Tibial artery (tissue), 4 donors: ENCODE results near the gene TGIF1.

Experiments
- DNase-seq, 2 donors: peaks; one replicate each; pipeline ENCODE4 v3.0.0-alpha.2; 2019
- H3K27ac ChIP-seq, 2 donors: fragments of 200-600 bp; sonication (generic) in 1 of 2; 1 replicate in 1 of 2; 2 replicates in 1 of 2; pipeline ENCODE4 v1.5.1; 2018 to 2019; ENCODE audit warnings: mild to moderate bottlenecking in 1 of 2
- H3K27me3 ChIP-seq, 2 donors: fragments of 200-600 bp; sonication (generic) in 1 of 2; one replicate each; pipeline versions ENCODE4 v1.5.1 to v1.6.0; 2016 to 2019
- H3K36me3 ChIP-seq, 3 donors: fragments of 200-600 bp; sonication (generic) in 2 of 3; one replicate each; pipeline ENCODE4 v1.5.1; 2016 to 2019; ENCODE audit warnings: mild to moderate bottlenecking in 2 of 3
- H3K4me1 ChIP-seq, 4 donors: fragments of 200-600 bp; sonication (generic) in 2 of 4; 1 replicate in 3 of 4; 2 replicates in 1 of 4; pipeline ENCODE4 v1.5.1; 2016 to 2019
- H3K4me3 ChIP-seq, 2 donors: fragments of 200-600 bp; sonication (generic) in 1 of 2; 1 replicate in 1 of 2; 2 replicates in 1 of 2; pipeline ENCODE4 v1.5.1; 2018 to 2019; ENCODE audit warnings: mild to moderate bottlenecking in 2 of 2
- H3K9me3 ChIP-seq, 3 donors: fragments of 200-600 bp; sonication (generic) in 1 of 3; one replicate each; pipeline ENCODE4 v1.5.1; 2016 to 2019
- CTCF ChIP-seq, 2 experiments: fragments of 200-600 bp in 1 of 2; fragments of 450-650 bp in 1 of 2; IDR thresholded peaks; one replicate each; pipeline ENCODE4 v1.5.1; 2017 to 2019; ENCODE audit warnings: antibody characterized with exemption in 2 of 2, mild to moderate bottlenecking in 1 of 2, moderate library complexity in 1 of 2
- intact Hi-C: fragments of 100-400 bp; cut with DNase I; formaldehyde crosslinking; loops from one replicate; pipeline ENCODE4 v1.15.0; 2023; ENCODE audit warnings: low total_unique reads

Gene TGIF1

GRCh38 chr18:3441290-3441689 is 8.7 kb upstream of the TGIF1 start:
- peak; percentile 30 to 31 for TF ChIP-seq CTCF (IDR thresholded peaks at IDR 0.05)
- H3K27me3 ChIP-seq = no peaks in the 10 kb centered on the region
- no peaks in the 10 kb centered on the region for H3K36me3 ChIP-seq
- peaks cover 0 to 2% (median under 1%) of the 10 kb centered on the region in 4 donors for H3K4me1 ChIP-seq
- H3K4me3 ChIP-seq = no peak overlapping the region
- intact Hi-C loops = no loop called here
- no peaks in the 10 kb centered on the region for H3K9me3 ChIP-seq
- H3K27ac ChIP-seq = no peak overlapping the region
- no peak for DNase-seq

GRCh38 chr18:3442919-3443318 is 7.1 kb upstream of the TGIF1 start:
- no peaks in the 10 kb centered on the region for H3K9me3 ChIP-seq
- intact Hi-C loops = no loop called here
- TF ChIP-seq CTCF (IDR thresholded peaks at IDR 0.05) = no peak
- no peaks in the 10 kb centered on the region for H3K27me3 ChIP-seq
- H3K27ac ChIP-seq = no peak overlapping the region
- DNase-seq = no peak
- peaks cover 0 to 11% (median 8%) of the 10 kb centered on the region in 4 donors for H3K4me1 ChIP-seq
- H3K36me3 ChIP-seq = no peaks in the 10 kb centered on the region
- H3K4me3 ChIP-seq = no peak overlapping the region

GRCh38 chr18:3444296-3444695 is 5.7 kb upstream of the TGIF1 start:
- no peaks in the 10 kb centered on the region for H3K9me3 ChIP-seq
- peaks cover 0 to 11% (median 8%) of the 10 kb centered on the region in 4 donors for H3K4me1 ChIP-seq
- H3K4me3 ChIP-seq = no peak overlapping the region
- no peaks in the 10 kb centered on the region for H3K36me3 ChIP-seq
- DNase-seq = no peak
- H3K27me3 ChIP-seq = no peaks in the 10 kb centered on the region
- TF ChIP-seq CTCF (IDR thresholded peaks at IDR 0.05) = no peak
- intact Hi-C loops = no loop called here
- no peak overlapping the region for H3K27ac ChIP-seq

GRCh38 chr18:3444954-3445353 is 5.0 kb upstream of the TGIF1 start:
- peaks cover 0 to 11% (median 8%) of the 10 kb centered on the region in 4 donors for H3K4me1 ChIP-seq
- intact Hi-C loops = loop anchor here (5.0 kb wide), 1 partner anchor 183 kb away; the partner anchor contains the start of gene MYL12B
- no peaks in the 10 kb centered on the region for H3K27me3 ChIP-seq
- no peaks in the 10 kb centered on the region for H3K36me3 ChIP-seq
- no peak overlapping the region for H3K4me3 ChIP-seq
- TF ChIP-seq CTCF (IDR thresholded peaks at IDR 0.05) = no peak
- DNase-seq = no peak
- no peaks in the 10 kb centered on the region for H3K9me3 ChIP-seq
- no peak overlapping the region for H3K27ac ChIP-seq

- DNase-seq = peak; percentile 59 to 82
- H3K36me3 ChIP-seq = no peaks in the 10 kb centered on the region
- TF ChIP-seq CTCF (IDR thresholded peaks at IDR 0.05) = no peak
- intact Hi-C loops = loop anchor here (5.0 kb wide), 1 partner anchor 185 kb away; the partner anchor contains the start of gene MYL12B
- H3K4me3 ChIP-seq = peak overlapping the region; percentile 72 to 89
- H3K27ac ChIP-seq = peak overlapping the region; percentile 98 to 99
- no peaks in the 10 kb centered on the region for H3K9me3 ChIP-seq
- no peaks in the 10 kb centered on the region for H3K27me3 ChIP-seq
- peaks cover 0 to 11% (median 8%) of the 10 kb centered on the region in 4 donors for H3K4me1 ChIP-seq
These were observed 2.7 kb upstream of the TGIF1 start for GRCh38 chr18:3447068-3447894.
